Fibroblast of peridontal ligament (primary cell): ENCODE results near the gene MIS12.

ENCODE experiments used
- DNase-seq: peaks from one replicate; pipeline ENCODE4 v3.0.0-alpha.2; 2010; ENCODE audit errors: extremely low read depth

The MIS12 gene

GRCh38 chr17:5486206-5487124 lies at the start of gene MIS12:
Gene MIS12, plus strand, starts transcription at chr17:5486566. Its CDS starts 2,297 bp downstream, at chr17:5488863.
- peak; percentile 99 for DNase-seq

DNA sequence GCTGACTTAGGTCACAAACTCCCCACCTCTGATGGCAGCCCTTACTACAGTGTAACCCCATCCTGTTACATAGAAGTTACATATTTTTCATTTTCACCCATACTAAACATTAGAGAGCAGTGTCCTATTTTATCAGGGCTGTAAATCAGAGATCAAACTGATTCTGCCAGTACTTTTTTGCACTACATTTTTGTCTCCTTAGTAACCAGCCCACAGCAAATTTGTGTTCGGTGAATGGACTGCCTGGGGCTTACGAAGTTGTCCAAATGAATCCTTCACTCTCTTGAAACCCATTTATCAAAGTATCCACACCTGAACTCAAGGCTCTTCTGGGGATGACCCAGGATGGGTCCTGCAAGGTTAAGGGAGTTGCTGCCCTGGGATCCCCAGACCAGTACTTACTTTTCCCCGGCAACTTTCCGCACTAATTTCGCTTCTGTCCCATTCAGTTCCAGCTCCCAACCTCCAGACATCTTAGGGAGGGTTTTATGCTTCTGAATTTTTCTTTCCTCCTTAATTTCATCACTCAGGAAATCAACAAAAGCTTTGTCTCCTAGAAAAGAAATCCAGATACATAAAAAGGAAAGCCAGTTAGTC lies 48.5 kb upstream of the MIS12 start:
- peak; percentile 41 for DNase-seq

DNA sequence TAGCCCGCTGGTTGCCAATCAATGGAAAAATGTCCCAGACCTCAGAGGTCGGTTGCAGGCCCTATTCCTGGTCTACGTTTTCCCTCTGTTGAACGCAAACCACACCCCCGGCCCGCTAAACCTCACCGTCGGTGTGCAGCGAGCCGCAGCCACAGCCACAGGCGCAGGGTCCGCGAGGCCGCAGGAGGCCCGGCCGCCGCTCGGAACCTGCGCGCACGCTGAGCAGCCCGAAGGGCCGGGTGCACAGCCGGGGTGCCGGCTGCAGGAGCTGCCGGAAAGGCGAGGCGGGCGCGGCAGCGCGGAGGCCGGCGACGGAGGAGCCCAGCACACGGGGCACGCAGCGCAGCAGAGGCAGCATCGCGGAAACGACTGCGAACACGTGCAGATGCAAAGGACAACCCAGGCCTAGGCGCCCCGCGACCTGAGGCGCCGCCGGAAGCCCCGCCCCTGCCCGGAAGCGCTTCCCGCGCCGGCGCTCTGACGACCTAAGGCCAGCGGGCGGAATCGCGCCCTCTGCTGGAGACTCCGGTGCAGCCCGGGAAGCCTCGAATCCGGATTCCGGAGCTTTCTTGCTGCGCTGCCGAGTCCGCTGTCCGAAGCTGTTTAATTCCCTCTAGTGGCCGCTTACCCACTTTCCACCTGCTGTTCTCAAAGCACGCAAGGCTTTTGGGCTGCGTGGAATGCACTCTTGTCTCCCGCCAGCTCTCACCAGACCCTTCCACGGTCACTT lies 47.5 kb upstream of the MIS12 start, which contains the start of gene C1QBP:
C1QBP (minus strand) TSS at position 440 of the 730 bp plus-strand sequence; CDS start at position 358, 82 bp downstream.
- peak; percentile 92 for DNase-seq

DNA sequence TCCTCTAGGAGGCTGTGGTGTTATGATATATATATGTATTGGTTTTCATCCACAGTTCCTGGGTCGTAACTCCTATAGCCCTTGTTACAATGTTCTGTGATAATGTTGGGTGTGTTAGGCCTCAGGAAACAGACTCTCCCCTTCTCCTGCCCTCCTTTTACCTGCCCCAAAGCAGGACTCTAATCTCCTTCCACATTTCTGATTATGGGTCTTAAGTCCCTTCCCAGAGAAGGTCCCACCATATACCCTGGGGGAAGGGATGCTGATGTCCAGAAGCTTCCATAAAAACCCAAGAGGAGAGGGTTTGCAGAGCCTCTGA lies 47.0 kb upstream of the MIS12 start:
- DNase-seq: no peak

- no peak for DNase-seq
Observed at GRCh38 chr17:5443728-5444127, 42.6 kb upstream of the MIS12 start.

- DNase-seq: no peak
Observed at GRCh38 chr17:5444209-5444608, 42.2 kb upstream of the MIS12 start.

GRCh38 chr17:5446786-5447185 lies 39.6 kb upstream of the MIS12 start:
- no peak for DNase-seq

DNA sequence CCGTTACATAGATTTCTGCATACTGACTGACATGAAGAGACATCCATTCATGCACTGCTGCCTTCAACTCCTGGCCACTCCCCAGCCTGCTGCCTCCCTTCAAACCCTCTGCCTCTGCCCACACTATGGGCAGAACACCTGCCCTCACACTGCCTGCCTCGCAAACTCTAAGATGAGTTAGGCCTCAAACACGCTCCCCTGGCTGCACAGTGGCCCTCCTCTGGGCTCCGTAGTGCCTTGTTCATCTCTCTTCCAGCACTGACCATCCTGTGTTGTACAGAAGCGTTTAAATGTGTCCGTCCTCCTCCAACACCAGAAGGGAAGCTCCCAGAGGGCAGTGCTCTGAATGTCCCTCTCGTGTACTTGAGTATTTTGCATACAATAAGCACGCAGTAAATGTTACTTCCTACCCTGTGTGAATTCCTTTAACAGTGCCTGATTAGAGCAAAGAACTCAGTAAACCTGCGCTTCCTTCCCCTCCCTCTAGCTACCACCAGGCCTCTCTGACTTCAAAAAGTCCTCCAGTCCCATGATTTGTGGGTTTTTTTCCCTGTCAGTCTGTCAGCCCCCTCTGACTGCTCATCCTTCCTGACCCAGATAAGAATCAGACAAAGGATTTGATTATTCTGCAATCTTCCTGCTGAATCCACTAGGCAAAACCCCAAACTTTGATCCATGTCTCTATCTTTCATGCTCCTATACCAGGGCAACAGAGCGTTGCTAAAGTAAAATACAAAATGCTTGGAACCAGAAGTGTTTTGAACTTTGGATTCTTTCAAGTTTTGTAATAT lies 21.5 kb upstream of the MIS12 start:
- DNase-seq: no peak

DNA sequence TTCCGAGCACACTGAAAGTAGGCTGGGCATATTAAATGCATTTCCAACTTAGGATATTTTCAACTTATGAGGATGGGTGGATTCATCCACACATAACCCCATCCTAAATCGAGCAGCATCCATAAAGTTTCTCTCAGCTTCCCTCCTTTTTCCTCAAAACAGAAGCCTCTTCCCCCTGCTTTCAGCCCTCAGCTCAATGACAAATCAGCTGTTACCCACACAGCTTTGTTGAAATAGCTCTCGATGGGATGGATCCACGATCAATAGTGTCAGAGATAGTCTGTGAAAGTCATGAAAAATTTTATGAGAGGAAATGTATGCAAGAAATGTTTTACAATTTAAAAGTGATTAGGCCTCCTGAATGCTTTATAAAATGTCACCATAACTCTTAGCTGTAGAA lies 20.1 kb upstream of the MIS12 start:
- DNase-seq: no peak

GRCh38 chr17:5467416-5467815 lies 18.9 kb upstream of the MIS12 start:
- DNase-seq: no peak

GRCh38 chr17:5468075-5468473 lies 18.3 kb upstream of the MIS12 start:
- DNase-seq: no peak

DNA sequence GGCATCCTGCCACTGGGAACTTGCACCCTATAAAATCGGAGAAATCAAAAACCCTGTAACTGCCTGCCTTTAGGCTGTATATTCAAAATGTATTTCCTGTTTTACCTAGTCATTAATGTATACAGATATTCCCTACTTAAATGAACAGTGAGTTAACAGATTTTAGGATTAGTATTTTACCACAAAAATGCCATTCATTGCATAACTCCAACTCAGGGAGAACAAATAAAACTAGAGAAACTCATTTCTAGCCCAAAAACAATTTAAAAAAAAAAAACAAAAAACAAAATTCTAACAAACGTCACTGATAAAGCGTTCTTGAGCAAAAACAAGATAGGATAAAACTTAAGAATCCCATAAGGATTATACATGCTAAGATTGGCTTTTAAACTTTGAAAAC lies 13.9 kb upstream of the MIS12 start:
- no peak for DNase-seq

DNA sequence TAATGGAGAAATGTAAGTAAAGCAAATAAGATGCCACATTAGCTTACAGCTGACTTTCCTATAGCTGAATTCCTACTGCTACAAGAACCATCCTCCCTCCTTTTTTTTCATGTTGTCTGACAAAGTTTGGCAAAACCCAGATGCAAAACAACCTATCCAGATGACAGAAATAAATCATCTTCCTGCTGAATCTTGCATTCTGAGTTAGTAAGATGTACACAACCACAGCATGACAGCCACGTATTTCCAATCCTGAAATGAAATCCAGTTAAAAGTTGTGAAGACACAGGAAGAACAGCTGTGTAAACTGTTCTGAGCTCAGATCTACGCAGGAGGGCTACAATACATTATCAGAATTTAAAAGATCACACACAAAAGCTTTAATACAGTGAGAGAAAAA lies 12.5 kb upstream of the MIS12 start:
- DNase-seq: no peak

DNA sequence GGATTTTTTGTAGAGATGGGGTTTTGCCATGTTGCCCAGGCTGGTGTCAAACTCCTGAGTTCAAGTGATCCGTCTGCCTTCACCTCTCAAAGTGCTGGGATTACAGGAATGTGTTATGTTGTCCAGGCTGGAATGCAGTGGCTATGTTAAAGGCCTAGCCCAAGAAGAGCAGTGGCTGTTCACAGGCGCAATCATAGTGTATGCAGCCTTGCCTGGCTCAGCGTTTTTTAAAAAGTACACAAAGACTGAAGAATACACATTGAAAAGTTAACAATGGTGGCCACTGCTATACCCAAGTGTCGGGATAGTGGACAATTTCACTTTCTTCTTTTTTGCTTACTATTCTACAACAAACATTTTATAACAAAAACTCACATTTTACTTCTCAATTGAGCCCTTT lies 7.4 kb upstream of the MIS12 start:
- no peak for DNase-seq

DNA sequence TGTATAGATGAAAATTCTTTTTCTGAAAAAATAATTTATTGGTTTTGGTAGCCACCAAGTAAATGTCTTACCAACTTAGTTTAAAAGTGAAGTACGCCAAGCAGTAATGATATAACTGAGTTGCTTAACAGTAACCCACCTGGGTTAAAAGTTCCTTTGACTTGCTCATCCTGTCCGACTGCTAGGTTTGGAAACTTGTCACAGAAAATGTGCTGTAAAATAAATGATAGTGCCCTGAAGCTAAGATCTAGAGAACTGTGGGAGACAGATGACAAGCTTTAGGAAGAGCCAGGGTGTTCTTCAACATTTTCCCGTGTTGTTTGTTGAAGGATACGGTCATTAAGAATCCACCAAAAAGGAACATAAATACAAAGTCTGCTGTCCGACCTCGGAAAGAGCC lies 5.4 kb upstream of the MIS12 start:
- no peak for DNase-seq

DNA sequence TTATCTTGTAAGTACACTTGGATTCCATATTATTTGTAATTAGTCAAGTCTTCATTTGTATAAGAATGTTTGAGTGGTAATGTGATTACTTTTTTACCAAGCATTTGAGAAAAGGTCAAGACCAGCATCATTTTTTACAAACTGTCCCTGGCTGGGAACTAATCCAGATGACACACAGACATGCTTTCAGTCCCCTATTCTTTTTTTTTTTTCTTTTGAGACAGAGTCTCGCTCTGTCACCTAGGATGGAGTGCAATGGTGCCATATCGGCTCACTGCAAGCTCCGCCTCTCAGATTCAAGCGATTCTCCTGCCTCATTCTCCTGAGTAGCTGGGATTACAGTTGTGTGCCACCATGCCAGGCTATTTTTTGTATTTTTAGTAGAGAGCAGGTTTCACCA lies 4.9 kb upstream of the MIS12 start:
- no peak for DNase-seq

DNA sequence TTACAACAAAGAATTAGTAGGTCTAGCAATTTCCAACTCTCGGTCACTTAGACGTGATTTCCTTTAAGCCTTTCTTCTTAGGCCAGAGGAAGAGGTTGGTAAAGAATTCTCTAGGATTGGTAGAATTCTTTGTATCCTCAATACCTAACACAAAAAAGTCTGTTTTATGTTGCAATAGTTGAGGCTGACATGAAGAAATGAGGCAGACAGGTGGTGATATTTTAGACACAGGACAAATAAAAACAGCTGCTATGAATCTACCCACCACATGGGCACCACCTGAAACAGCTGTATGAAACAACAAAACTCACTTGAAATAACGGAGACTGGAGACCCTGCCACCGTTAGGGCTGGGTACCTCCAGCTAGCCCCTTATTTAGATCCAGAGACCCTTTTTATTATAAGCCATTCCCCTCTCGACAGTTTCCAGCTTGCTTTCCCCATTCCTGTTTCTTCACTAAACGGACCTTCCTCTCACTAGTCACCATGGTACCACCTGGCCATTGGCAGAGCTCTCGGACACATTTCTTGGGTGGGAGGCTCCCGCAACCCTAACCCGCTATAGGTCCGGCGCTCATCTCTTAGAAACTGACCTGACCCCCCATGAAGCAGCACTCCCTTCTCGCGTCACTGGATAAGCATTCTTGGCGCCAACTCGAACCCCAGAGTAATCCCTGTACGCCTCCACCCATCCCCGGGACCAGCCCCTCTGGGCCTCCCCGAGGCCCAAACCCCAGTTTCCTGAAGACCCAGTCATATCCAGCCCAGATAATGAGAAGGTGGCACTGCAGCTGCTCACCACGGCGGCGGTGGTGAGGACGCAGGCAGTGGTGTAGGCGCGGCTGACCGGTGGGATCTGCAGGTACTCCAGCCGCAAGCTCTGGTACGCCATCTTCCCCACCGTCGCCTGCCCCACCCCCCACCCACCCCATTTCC lies 828 bp upstream of the MIS12 start, which contains the start of gene DERL2:
DERL2 (minus strand) TSS at position 909 of the 936 bp plus-strand sequence; CDS start at position 892, 17 bp downstream.
- peak; percentile 28 for DNase-seq

- DNase-seq: no peak
Observed at GRCh38 chr17:5488752-5489151, 2.4 kb downstream of the MIS12 start.

- no peak for DNase-seq
Observed at GRCh38 chr17:5492970-5493369, 6.6 kb downstream of the MIS12 start.

DNA sequence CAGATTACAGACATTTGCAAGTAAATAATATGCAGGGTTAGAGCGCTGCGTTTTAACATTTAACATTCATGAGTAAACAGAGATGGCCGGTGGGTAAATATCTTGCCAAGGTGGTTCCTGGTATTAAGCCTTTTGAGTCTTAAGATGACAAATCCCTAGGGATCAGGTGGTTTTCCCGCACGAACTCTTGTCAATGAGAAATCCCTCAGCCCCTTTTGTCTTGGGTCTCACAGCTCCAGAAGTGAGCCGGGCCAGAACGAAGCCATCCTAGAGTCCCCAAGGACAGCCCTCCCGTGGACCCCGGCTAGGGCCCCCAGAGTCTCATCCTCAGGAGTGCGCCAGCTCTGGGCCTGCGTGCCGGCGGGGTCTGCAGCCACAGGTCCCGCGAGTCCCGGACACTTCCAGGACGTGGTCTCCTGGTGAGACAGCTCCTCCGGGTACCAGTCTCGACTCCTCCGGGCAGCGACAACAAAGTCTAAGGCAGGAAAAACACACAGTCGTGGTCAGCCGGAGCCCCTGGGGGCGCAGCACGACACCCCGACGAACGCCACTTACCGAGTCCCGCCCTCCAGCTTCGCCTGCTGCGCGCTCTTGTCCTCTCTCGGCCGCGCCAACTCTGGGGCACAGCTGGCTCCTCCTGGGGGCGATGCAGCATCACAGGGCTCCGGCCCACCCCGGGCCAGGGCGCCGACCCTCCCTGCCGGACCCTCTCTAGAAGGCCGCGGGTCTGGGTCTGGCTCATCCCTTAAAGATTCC lies 13.3 kb downstream of the MIS12 start:
- DNase-seq: peak; percentile 20
